Stimulated activated CD4-positive, alpha-beta T cell treated with anti-CD3 and anti-CD28 coated beads, Interleukin-4, amount 100 ng/mL, for 4 hours (primary cell): ENCODE results near the gene FAM110A.
"Not testable (repeated sequence)": the region's sequence is repeated elsewhere in the genome, so short reads cannot be mapped to it uniquely, and the experiment has no call there.

Experiments used
- DNase-seq, 2 experiments: peaks; one replicate each; pipeline ENCODE4 v3.0.0-alpha.2; 2020

FAM110A gene

GRCh38 chr20:824490-824889 lies 9.0 kb upstream of the FAM110A start:
- DNase-seq, result no peak

GRCh38 chr20:824916-825315 lies 8.6 kb upstream of the FAM110A start:
- DNase-seq, result no peak

GRCh38 chr20:825710-826421 lies 7.6 kb upstream of the FAM110A start:
- DNase-seq, result no peak

GRCh38 chr20:826695-827323 lies 6.7 kb upstream of the FAM110A start:
- DNase-seq, result no peak

GRCh38 chr20:827981-828380 lies 5.5 kb upstream of the FAM110A start:
- not testable (repeated sequence) for DNase-seq

- no peak for DNase-seq
Measured at GRCh38 chr20:828987-829386, 4.5 kb upstream of the FAM110A start.

GRCh38 chr20:829551-829950 lies 4.0 kb upstream of the FAM110A start:
- no peak for DNase-seq

GRCh38 chr20:830011-830521 lies 3.4 kb upstream of the FAM110A start:
- DNase-seq, result no peak

- DNase-seq, result no peak
Measured at GRCh38 chr20:831251-831650, 2.3 kb upstream of the FAM110A start.

GRCh38 chr20:831956-832355 lies 1.6 kb upstream of the FAM110A start:
- DNase-seq, result no peak

GRCh38 chr20:833121-833449 lies 430 bp upstream of the FAM110A start:
- no peak for DNase-seq

GRCh38 chr20:834151-834746 lies 734 bp downstream of the FAM110A start:
- DNase-seq, result no peak

- DNase-seq, result peak in 1 of 2 experiments; percentile 60
Measured at GRCh38 chr20:835608-836045, 2.1 kb downstream of the FAM110A start.

- DNase-seq, result no peak
Measured at GRCh38 chr20:836190-836589, 2.7 kb downstream of the FAM110A start.

- no peak for DNase-seq
Measured at GRCh38 chr20:839015-839414, 5.5 kb downstream of the FAM110A start.

GRCh38 chr20:839626-840025 lies 6.1 kb downstream of the FAM110A start:
- DNase-seq, result no peak

GRCh38 chr20:840503-840857 lies 7.0 kb downstream of the FAM110A start:
- no peak for DNase-seq

GRCh38 chr20:840858-841567 lies 7.5 kb downstream of the FAM110A start:
- peak in 1 of 2 experiments; percentile 27 for DNase-seq

- no peak for DNase-seq
Measured at GRCh38 chr20:841568-842546, 8.3 kb downstream of the FAM110A start.

GRCh38 chr20:842547-842940 lies 9.0 kb downstream of the FAM110A start:
- DNase-seq, result no peak

- no peak for DNase-seq
Measured at GRCh38 chr20:843912-844311, 10.4 kb downstream of the FAM110A start.

- peak; percentile 85 to 91 for DNase-seq
Measured at GRCh38 chr20:844473-845225, 11.1 kb downstream of the FAM110A start.
